ENCODE results near the gene EEF1AKMT2. TPM values are rescaled to one million over a fixed set of nuclear protein-coding genes. Genes with fewer than 3 reads are reported as not detected.
A peak's percentile ranks its signal among the peaks of the same experiment; 100 is the strongest.

The EEF1AKMT2 gene
- total RNA-seq, 1 experiment from 2014 or later: 18.2 TPM

- DNase-seq (no peak), ATAC-seq (no peak; the same call in 1 of the 2 replicates)
- Histone ChIP-seq H3K9me2 (replicated peaks; ENCODE audit: low read length) (no peaks in the 10 kb centered on the region), H3K9ac (ENCODE audit: low read length) (peak overlapping the region; percentile 95), H3F3A (ENCODE audit: low read length, unreplicated experiment) (no peaks in the 10 kb centered on the region), H3K4me2 (ENCODE audit: low read length) (peak overlapping the region; percentile 91), H3K36me3 (ENCODE audit: low read depth, low read length) (no peaks in the 10 kb centered on the region), H3K79me2 (ENCODE audit: low read length) (peaks cover 26% of the 10 kb centered on the region), H4K20me1 (ENCODE audit: low read length) (no peaks in the 10 kb centered on the region), H3K9me3 (ENCODE audit: low read length) (no peaks in the 10 kb centered on the region), H3K4me1 (ENCODE audit: insufficient read depth, low read length) (peaks cover 8% of the 10 kb centered on the region; the same call in 1 of the 2 replicates), H3K4me3 (ENCODE audit: low read length) (peak overlapping the region; percentile 93), H3K27me3 (ENCODE audit: low read length) (no peaks in the 10 kb centered on the region), H2AFZ (ENCODE audit: low read length) (peak overlapping the region; percentile 96), H3K27ac (ENCODE audit: low read length) (no peak overlapping the region)
- ChIA-PET POLR2A (ENCODE audit: unreplicated experiment) (interaction anchor here (0.6 kb wide), 1 partner anchor 227 kb away, joined by 3 read pairs; no protein-coding TSS in a partner anchor), CTCF (interaction anchor here (1.2 kb wide), 1 partner anchor 11 kb away, joined by 4 read pairs; the partner anchor contains the start of gene EEF1AKMT2)
- BruUV-seq (replicated peaks): TSS peak; percentile 51
- TF ChIP-seq EZH2 (IDR thresholded peaks at IDR 0.05; ENCODE audit: low read length, unreplicated experiment): no peak
- no peak for TF ChIP-seq EZH2phosphoT487 (IDR thresholded peaks at IDR 0.05; ENCODE audit: borderline replicate concordance, low read length)
- no peak for TF ChIP-seq CTCF (conservative IDR thresholded peaks at IDR 0.05; ENCODE audit: low read depth, low read length)
- intact Hi-C loops (cut with micrococcal nuclease): no loop called here
Measured at GRCh38 chr10:124802313-124802675, 10.6 kb upstream of the EEF1AKMT2 start.

DNA sequence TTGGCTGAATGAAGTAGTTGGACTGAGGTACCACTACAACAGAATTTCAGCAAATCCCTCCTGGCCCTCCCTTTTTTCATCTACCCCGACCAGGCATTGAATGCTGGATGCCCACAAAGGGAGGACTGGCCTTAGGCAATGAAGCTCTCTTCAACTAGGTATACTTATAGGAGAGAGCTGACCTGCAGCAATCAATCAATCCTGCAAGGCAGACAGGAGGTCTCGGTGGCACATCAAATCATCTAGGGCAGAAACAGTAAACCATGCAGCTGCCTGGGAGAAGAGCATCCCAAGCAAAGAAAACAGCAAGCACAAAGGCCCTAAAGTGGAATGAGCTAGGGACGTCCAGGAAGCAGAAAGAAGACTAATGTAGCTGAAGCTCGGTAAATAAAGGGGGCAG lies 7.5 kb upstream of the EEF1AKMT2 start:
- Histone ChIP-seq H2AFZ (ENCODE audit: low read length) (no peak overlapping the region), H3K9ac (ENCODE audit: low read length) (no peak overlapping the region), H3K36me3 (ENCODE audit: low read depth, low read length) (no peaks in the 10 kb centered on the region), H3K4me1 (ENCODE audit: insufficient read depth, low read length) (peaks cover 8% of the 10 kb centered on the region; the same call in 1 of the 2 replicates), H3K79me2 (ENCODE audit: low read length) (peaks cover 26% of the 10 kb centered on the region), H3K9me2 (replicated peaks; ENCODE audit: low read length) (no peaks in the 10 kb centered on the region), H3K27ac (ENCODE audit: low read length) (no peak overlapping the region), H3K9me3 (ENCODE audit: low read length) (no peaks in the 10 kb centered on the region), H3F3A (ENCODE audit: low read length, unreplicated experiment) (no peaks in the 10 kb centered on the region), H3K4me3 (ENCODE audit: low read length) (no peak overlapping the region), H3K27me3 (ENCODE audit: low read length) (no peaks in the 10 kb centered on the region), H4K20me1 (ENCODE audit: low read length) (no peaks in the 10 kb centered on the region), H3K4me2 (ENCODE audit: low read length) (no peak overlapping the region)
- DNase-seq: no peak
- no peak for ATAC-seq
- BruUV-seq (replicated peaks): no TSS peak
- ChIA-PET POLR2A (ENCODE audit: unreplicated experiment) (no interaction called here), CTCF (no interaction called here)
- TF ChIP-seq CTCF (conservative IDR thresholded peaks at IDR 0.05; ENCODE audit: low read depth, low read length) (no peak), EZH2phosphoT487 (IDR thresholded peaks at IDR 0.05; ENCODE audit: borderline replicate concordance, low read length) (no peak), EZH2 (IDR thresholded peaks at IDR 0.05; ENCODE audit: low read length, unreplicated experiment) (no peak)
- intact Hi-C loops (cut with micrococcal nuclease): no loop called here

- CTCF ChIA-PET: no interaction called here
- no peak for ATAC-seq
- no peaks in the 10 kb centered on the region for H3F3A ChIP-seq (ENCODE audit: low read length, unreplicated experiment)
Measured at GRCh38 chr10:124798781-124799180, 7.1 kb upstream of the EEF1AKMT2 start.

More at GRCh38 chr10:124798781-124799180, 7.1 kb upstream of the EEF1AKMT2 start:
- intact Hi-C loops (cut with micrococcal nuclease): no loop called here
- POLR2A ChIA-PET (ENCODE audit: unreplicated experiment): no interaction called here
- H3K27ac ChIP-seq (ENCODE audit: low read length): no peak overlapping the region
- H3K27me3 ChIP-seq (ENCODE audit: low read length): no peaks in the 10 kb centered on the region
- H3K36me3 ChIP-seq (ENCODE audit: low read depth, low read length): no peaks in the 10 kb centered on the region
- no peak for TF ChIP-seq EZH2 (IDR thresholded peaks at IDR 0.05; ENCODE audit: low read length, unreplicated experiment)
- TF ChIP-seq CTCF (conservative IDR thresholded peaks at IDR 0.05; ENCODE audit: low read depth, low read length): no peak
- TF ChIP-seq EZH2phosphoT487 (IDR thresholded peaks at IDR 0.05; ENCODE audit: borderline replicate concordance, low read length): no peak
- H2AFZ ChIP-seq (ENCODE audit: low read length): no peak overlapping the region
- no peak overlapping the region for H3K4me2 ChIP-seq (ENCODE audit: low read length)
- no TSS peak for BruUV-seq (replicated peaks)
- H3K4me3 ChIP-seq (ENCODE audit: low read length): no peak overlapping the region
- H3K4me1 ChIP-seq (ENCODE audit: insufficient read depth, low read length): peaks cover 8% of the 10 kb centered on the region; the same call in 1 of the 2 replicates
- no peak for DNase-seq
- peaks cover 23% of the 10 kb centered on the region for H3K79me2 ChIP-seq (ENCODE audit: low read length)
- no peaks in the 10 kb centered on the region for H4K20me1 ChIP-seq (ENCODE audit: low read length)
- no peak overlapping the region for H3K9ac ChIP-seq (ENCODE audit: low read length)
- no peaks in the 10 kb centered on the region for H3K9me2 ChIP-seq (replicated peaks; ENCODE audit: low read length)
- H3K9me3 ChIP-seq (ENCODE audit: low read length): no peaks in the 10 kb centered on the region

All from PC-3 (cell line).